Skeletal muscle satellite cell (primary cell): ENCODE data around the gene OR2T29.
"Not testable (repeated sequence)": the region's sequence is repeated elsewhere in the genome, so short reads cannot be mapped to it uniquely, and the experiment has no call there.

Experiments used
- H3K27me3 ChIP-seq: 2 replicates; pipeline ENCODE4 v1.7.0; 2013; ENCODE audit warnings: low read length; ENCODE audit not compliant: control insufficient read depth, insufficient read depth
- H3K36me3 ChIP-seq: 2 replicates; pipeline ENCODE4 v1.7.0; 2013; ENCODE audit warnings: mild to moderate bottlenecking, control low read depth, low read length; ENCODE audit not compliant: insufficient read depth
- H3K4me1 ChIP-seq: 2 replicates; pipeline ENCODE4 v1.7.0; 2013; ENCODE audit warnings: low read length; ENCODE audit not compliant: control insufficient read depth, insufficient read depth
- H3K4me2 ChIP-seq: 2 replicates; pipeline ENCODE4 v1.7.0; 2013; ENCODE audit warnings: mild to moderate bottlenecking, low read length
- H3K4me3 ChIP-seq: 2 replicates; pipeline ENCODE4 v1.7.0; 2013; ENCODE audit warnings: low read length
- H3K9ac ChIP-seq: 2 replicates; pipeline ENCODE4 v1.7.0; 2013; ENCODE audit warnings: mild to moderate bottlenecking, low read depth, low read length, moderate library complexity
- H3K9me3 ChIP-seq: replicated peaks from 2 replicates; pipeline ENCODE4 v1.7.0; 2013; ENCODE audit warnings: mild to moderate bottlenecking, control low read depth, low read length

The OR2T29 gene

GRCh38 chr1:248574657-248575056, 12.1 kb upstream of the OR2T29 start, which contains the start of gene OR2T34:
TSS of gene OR2T34 (minus strand) at chr1:248574757. CDS start at chr1:248574757, 0 bp downstream.
- not testable (repeated sequence) for H3K9ac ChIP-seq, H3K9me3 ChIP-seq, H3K4me3 ChIP-seq, H3K4me1 ChIP-seq, H3K36me3 ChIP-seq, H3K4me2 ChIP-seq, H3K27me3 ChIP-seq

- not testable (repeated sequence) for H3K4me3 ChIP-seq, H3K4me2 ChIP-seq, H3K4me1 ChIP-seq, H3K9ac ChIP-seq, H3K27me3 ChIP-seq, H3K9me3 ChIP-seq, H3K36me3 ChIP-seq
Observed at GRCh38 chr1:248573856-248574255, 11.3 kb upstream of the OR2T29 start.

DNA sequence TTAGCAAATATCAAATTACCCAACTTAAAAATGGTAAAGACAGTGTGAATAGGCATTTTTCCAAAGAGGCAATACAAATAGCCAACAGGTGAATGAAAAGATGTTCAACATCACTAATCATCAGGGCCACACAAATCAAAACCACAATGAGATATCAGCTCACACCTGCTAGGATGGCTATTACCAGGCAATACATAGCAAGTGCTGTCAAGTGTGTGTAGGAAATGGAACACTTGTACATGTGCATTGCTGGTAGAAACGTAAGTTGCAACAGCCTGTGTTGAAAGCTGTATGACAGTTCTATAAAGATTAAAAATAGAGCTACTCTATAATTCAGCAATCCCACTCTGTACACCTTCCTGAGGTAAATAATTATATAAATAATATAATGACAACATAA, 9.5 kb upstream of the OR2T29 start:
- H3K27me3 ChIP-seq, H3K36me3 ChIP-seq, H3K4me2 ChIP-seq, H3K9ac ChIP-seq, H3K9me3 ChIP-seq, H3K4me1 ChIP-seq, H3K4me3 ChIP-seq: not testable (repeated sequence)

GRCh38 chr1:248570811-248571210, 8.2 kb upstream of the OR2T29 start:
- not testable (repeated sequence) for H3K9ac ChIP-seq, H3K4me3 ChIP-seq, H3K4me1 ChIP-seq, H3K9me3 ChIP-seq, H3K36me3 ChIP-seq, H3K27me3 ChIP-seq, H3K4me2 ChIP-seq

- not testable (repeated sequence) for H3K4me1 ChIP-seq, H3K9me3 ChIP-seq, H3K27me3 ChIP-seq, H3K4me2 ChIP-seq, H3K36me3 ChIP-seq, H3K9ac ChIP-seq, H3K4me3 ChIP-seq
Observed at GRCh38 chr1:248569049-248569448, 6.5 kb upstream of the OR2T29 start.

GRCh38 chr1:248565530-248566373, 3.2 kb upstream of the OR2T29 start:
- not testable (repeated sequence) for H3K36me3 ChIP-seq, H3K4me3 ChIP-seq, H3K4me2 ChIP-seq, H3K9me3 ChIP-seq, H3K9ac ChIP-seq, H3K27me3 ChIP-seq, H3K4me1 ChIP-seq

DNA sequence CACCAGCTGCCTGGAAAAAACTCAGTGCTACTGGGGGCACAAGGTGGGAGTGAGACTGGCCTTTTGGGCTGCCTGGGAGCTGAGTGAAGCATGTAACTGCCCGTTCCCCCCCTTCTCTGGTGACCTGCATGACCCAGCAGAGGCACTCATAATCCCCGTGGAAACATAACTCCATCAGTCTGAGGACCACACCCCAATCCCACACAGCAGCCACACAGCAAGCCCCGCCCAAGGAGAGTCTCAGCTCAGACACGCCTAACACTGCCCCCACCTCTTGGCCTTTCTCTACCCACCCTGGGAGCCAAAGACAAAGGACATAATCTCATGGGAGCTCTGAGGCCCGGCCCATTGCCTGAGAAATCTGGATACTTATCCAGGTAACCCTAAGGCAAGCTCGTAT, 11.5 kb downstream of the OR2T29 start:
- H3K9ac ChIP-seq, H3K4me1 ChIP-seq, H3K36me3 ChIP-seq, H3K4me3 ChIP-seq, H3K9me3 ChIP-seq, H3K27me3 ChIP-seq, H3K4me2 ChIP-seq: not testable (repeated sequence)

DNA sequence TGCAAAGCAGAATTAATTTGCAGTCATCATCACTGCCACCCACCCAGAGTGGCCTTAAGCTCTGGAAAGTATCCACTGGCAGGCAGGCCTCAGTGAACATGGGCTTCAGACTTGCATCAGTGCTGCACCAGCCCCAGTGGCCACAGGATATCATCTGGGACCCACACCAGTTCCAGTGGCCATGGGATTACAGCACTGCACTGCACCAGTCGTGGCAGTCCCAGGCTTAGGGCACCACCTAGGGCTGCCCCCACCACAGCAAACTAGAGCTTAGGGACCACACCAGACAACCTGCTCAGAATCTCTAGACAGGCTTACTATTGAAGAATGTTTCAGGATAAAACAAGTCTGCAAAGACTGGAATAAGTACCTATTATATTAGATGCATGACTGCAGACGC, 15.2 kb downstream of the OR2T29 start:
- not testable (repeated sequence) for H3K4me1 ChIP-seq, H3K9ac ChIP-seq, H3K27me3 ChIP-seq, H3K4me3 ChIP-seq, H3K9me3 ChIP-seq, H3K36me3 ChIP-seq, H3K4me2 ChIP-seq

DNA sequence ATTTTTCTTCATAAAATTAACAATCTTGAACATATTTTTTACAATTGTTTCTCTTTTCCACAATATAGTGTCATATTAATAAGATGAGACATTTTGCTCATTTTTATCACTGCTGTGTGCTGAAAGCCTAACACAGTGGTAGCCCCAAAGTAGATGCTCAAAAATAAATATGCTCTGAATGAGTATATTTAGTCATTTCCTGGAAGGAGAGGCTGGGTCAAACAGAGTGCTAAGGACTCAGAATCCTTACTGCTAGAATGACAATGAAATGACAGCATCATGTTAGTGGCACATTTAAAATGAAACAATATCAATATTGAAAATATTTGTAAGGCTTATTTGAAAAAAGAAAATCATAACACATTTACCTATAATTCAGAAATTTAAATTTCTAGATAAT, 25.1 kb downstream of the OR2T29 start:
- H3K4me2 ChIP-seq, H3K4me3 ChIP-seq, H3K36me3 ChIP-seq, H3K9me3 ChIP-seq, H3K27me3 ChIP-seq, H3K9ac ChIP-seq, H3K4me1 ChIP-seq: not testable (repeated sequence)

DNA sequence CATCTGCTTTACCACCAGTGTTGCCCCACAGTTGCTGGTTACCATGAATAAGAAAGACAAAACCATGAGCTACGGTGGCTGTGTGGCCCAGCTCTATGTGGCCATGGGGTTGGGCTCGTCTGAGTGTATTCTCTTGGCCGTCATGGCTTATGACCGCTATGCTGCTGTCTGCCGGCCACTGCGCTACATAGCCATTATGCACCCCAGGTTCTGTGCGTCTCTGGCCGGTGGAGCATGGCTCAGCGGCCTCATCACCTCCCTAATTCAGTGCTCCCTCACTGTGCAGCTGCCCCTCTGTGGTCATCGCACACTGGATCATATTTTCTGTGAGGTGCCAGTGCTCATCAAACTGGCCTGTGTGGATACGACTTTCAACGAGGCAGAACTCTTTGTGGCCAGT, 40.7 kb downstream of the OR2T29 start:
- no peak overlapping the region for H3K4me3 ChIP-seq
- H3K4me2 ChIP-seq = no peak overlapping the region
- H3K9ac ChIP-seq = no peak overlapping the region
- no peaks in the 10 kb centered on the region for H3K36me3 ChIP-seq
- H3K9me3 ChIP-seq = no peaks in the 10 kb centered on the region
- H3K27me3 ChIP-seq = no peaks in the 10 kb centered on the region
- H3K4me1 ChIP-seq = no peaks in the 10 kb centered on the region

GRCh38 chr1:248510217-248510616, 52.4 kb downstream of the OR2T29 start:
- not testable (repeated sequence) for H3K36me3 ChIP-seq, H3K9ac ChIP-seq, H3K4me1 ChIP-seq, H3K4me2 ChIP-seq, H3K4me3 ChIP-seq, H3K27me3 ChIP-seq, H3K9me3 ChIP-seq

DNA sequence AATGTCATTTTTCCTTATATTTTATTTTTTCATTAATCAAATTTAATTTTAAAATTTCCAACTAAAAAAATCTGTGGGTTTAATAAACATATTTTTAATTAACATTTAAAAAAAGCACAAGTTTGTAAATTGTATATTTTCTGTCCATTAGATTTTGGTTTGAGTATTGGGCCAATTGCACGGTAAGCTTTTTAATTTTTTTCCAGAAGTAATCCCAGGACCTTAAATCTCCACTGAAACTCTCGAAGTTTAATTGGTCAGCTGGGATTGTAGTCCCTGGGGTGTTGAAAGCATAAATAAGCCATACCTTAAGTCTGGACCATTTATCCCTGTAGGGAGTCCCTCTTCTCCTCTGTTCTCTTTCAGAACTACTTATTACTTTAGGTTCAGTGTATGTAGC, 54.8 kb downstream of the OR2T29 start, which contains the start of gene OR2G6:
TSS of gene OR2G6 (plus strand) at position 301 of the 400 bp plus-strand sequence. CDS start 13,574 bp downstream, outside the sequence.
- not testable (repeated sequence) for H3K4me3 ChIP-seq, H3K36me3 ChIP-seq, H3K27me3 ChIP-seq, H3K4me1 ChIP-seq, H3K9ac ChIP-seq, H3K9me3 ChIP-seq, H3K4me2 ChIP-seq
